ENCODE data around the gene AP1M1.

The AP1M1 gene

GRCh38 chr19:16185123-16185767 lies 12.5 kb upstream of the AP1M1 start, which contains the start of gene FAM32A (continued):
- TF ChIP-seq AEBP2 (tag by site-specific recombination; IDR thresholded peaks at IDR 0.05; ENCODE audit: borderline replicate concordance) (no peak), ELK4 (IDR thresholded peaks at IDR 0.05; ENCODE audit: borderline replicate concordance, low read depth, low read length) (peak; percentile 98), HOXC10 (CRISPR knock-in tag; IDR thresholded peaks at IDR 0.05) (peak; percentile 85; the same call in 1 of the 2 replicates), ZNF449 (tag by site-specific recombination; IDR thresholded peaks at IDR 0.05) (no peak), ZNF473 (tag by site-specific recombination; IDR thresholded peaks at IDR 0.05) (no peak), ZNF830 (tag by site-specific recombination; IDR thresholded peaks at IDR 0.05; ENCODE audit: low read depth) (no peak), ZSCAN4 (tag by site-specific recombination; IDR thresholded peaks at IDR 0.05) (no peak), ZNF280D (tag by site-specific recombination; IDR thresholded peaks at IDR 0.05) (no peak), ZNF391 (tag by site-specific recombination; IDR thresholded peaks at IDR 0.05; ENCODE audit: borderline replicate concordance, low read depth) (no peak), SP7 (tag by site-specific recombination; IDR thresholded peaks at IDR 0.05) (0 out of 2 replicates have a peak, but pooled peaks have one; percentile 31), ZNF335 (tag by site-specific recombination; conservative IDR thresholded peaks at IDR 0.05) (peak; percentile 90), ZBTB11 (tag by site-specific recombination; conservative IDR thresholded peaks at IDR 0.05; ENCODE audit: low read depth) (peak; percentile 95), SCRT2 (tag by site-specific recombination; IDR thresholded peaks at IDR 0.05) (no peak), ZNF239 (tag by site-specific recombination; IDR thresholded peaks at IDR 0.05) (no peak), ZNF354C (tag by site-specific recombination; IDR thresholded peaks at IDR 0.05; ENCODE audit: borderline replicate concordance, low read depth) (no peak), ZNF341 (tag by site-specific recombination; IDR thresholded peaks at IDR 0.05; ENCODE audit: low read depth) (no peak), EGR2 (tag by site-specific recombination; IDR thresholded peaks at IDR 0.05; ENCODE audit: low read depth) (0 out of 2 replicates have a peak, but pooled peaks have one; percentile 31), ZBTB17 (tag by site-specific recombination; IDR thresholded peaks at IDR 0.05) (peak; percentile 56), ZBTB8A (tag by site-specific recombination; IDR thresholded peaks at IDR 0.05) (peak; percentile 68), ZNF394 (tag by site-specific recombination; IDR thresholded peaks at IDR 0.05; ENCODE audit: borderline replicate concordance) (peak; percentile 42; the same call in 1 of the 2 replicates), ZNF23 (tag by site-specific recombination; IDR thresholded peaks at IDR 0.05; ENCODE audit: borderline replicate concordance) (no peak), ZBTB26 (tag by site-specific recombination; optimal IDR thresholded peaks at IDR 0.05) (peak; percentile 11), ZNF302 (tag by site-specific recombination; IDR thresholded peaks at IDR 0.05; ENCODE audit: low read depth) (no peak), ZNF580 (tag by site-specific recombination; IDR thresholded peaks at IDR 0.05) (peak; percentile 84)

All from HEK293 (cell line).